ENCODE data around the gene CDK11A.
"Not testable (repeated sequence)": the region's sequence is repeated elsewhere in the genome, so short reads cannot be mapped to it uniquely, and the experiment has no call there.

Gene CDK11A

DNA sequence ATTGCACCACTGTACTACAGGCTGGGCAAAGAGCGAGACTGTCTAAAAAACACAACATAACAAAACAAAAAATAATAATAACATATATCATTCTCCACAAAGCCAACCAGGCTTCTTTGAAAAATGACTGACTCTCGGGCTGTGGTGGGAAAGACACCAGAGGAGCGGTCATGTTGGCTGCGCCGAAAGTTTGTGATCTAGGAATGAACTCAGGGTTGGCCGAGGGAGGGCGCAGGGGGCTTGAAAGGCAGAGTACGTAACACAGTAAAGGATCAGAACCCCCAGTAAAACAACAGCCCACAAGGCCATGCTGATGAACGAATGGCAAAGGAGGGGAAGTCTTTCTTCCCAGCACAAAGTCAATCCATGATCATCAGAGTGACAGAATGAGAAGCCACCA lies 36.3 kb downstream of the CDK11A start:
- Histone ChIP-seq H3K9me3 (ENCODE audit: control insufficient read depth, insufficient read depth, low read length) (no peaks in the 10 kb centered on the region), H3K4me3 (ENCODE audit: low read depth, low read length) (no peak overlapping the region), H3K36me3 (ENCODE audit: control insufficient read depth, insufficient read depth, low read length) (no peaks in the 10 kb centered on the region), H3K9ac (ENCODE audit: low read depth, low read length) (no peak overlapping the region), H3K27me3 (ENCODE audit: control insufficient read depth, insufficient read depth, low read length) (no peaks in the 10 kb centered on the region), H3K4me1 (ENCODE audit: control insufficient read depth, insufficient read depth, low read length) (peaks cover 8% of the 10 kb centered on the region)

- Histone ChIP-seq H3K4me3 (ENCODE audit: low read depth, low read length) (no peak overlapping the region), H3K9me3 (ENCODE audit: control insufficient read depth, insufficient read depth, low read length) (no peaks in the 10 kb centered on the region), H3K4me1 (ENCODE audit: control insufficient read depth, insufficient read depth, low read length) (peaks cover 10% of the 10 kb centered on the region), H3K27me3 (ENCODE audit: control insufficient read depth, insufficient read depth, low read length) (no peaks in the 10 kb centered on the region), H3K9ac (ENCODE audit: low read depth, low read length) (no peak overlapping the region), H3K36me3 (ENCODE audit: control insufficient read depth, insufficient read depth, low read length) (peaks cover 3% of the 10 kb centered on the region)
Measured at GRCh38 chr1:1684031-1684681, 40.0 kb downstream of the CDK11A start.

GRCh38 chr1:1683104-1683905 lies 40.9 kb downstream of the CDK11A start:
- Histone ChIP-seq H3K27me3 (ENCODE audit: control insufficient read depth, insufficient read depth, low read length) (no peaks in the 10 kb centered on the region), H3K9me3 (ENCODE audit: control insufficient read depth, insufficient read depth, low read length) (no peaks in the 10 kb centered on the region), H3K4me3 (ENCODE audit: low read depth, low read length) (peak overlapping the region; percentile 45), H3K4me1 (ENCODE audit: control insufficient read depth, insufficient read depth, low read length) (peaks cover 17% of the 10 kb centered on the region), H3K36me3 (ENCODE audit: control insufficient read depth, insufficient read depth, low read length) (peaks cover 3% of the 10 kb centered on the region), H3K9ac (ENCODE audit: low read depth, low read length) (peak overlapping the region; percentile 60)

GRCh38 chr1:1680912-1681273 lies 43.3 kb downstream of the CDK11A start:
- Histone ChIP-seq H3K4me1 (ENCODE audit: control insufficient read depth, insufficient read depth, low read length) (peaks cover 17% of the 10 kb centered on the region), H3K4me3 (ENCODE audit: low read depth, low read length) (no peak overlapping the region), H3K27me3 (ENCODE audit: control insufficient read depth, insufficient read depth, low read length) (no peaks in the 10 kb centered on the region), H3K36me3 (ENCODE audit: control insufficient read depth, insufficient read depth, low read length) (peaks cover 3% of the 10 kb centered on the region), H3K9me3 (ENCODE audit: control insufficient read depth, insufficient read depth, low read length) (no peaks in the 10 kb centered on the region), H3K9ac (ENCODE audit: low read depth, low read length) (no peak overlapping the region)

GRCh38 chr1:1680031-1680911 lies 43.9 kb downstream of the CDK11A start:
- H3K36me3 ChIP-seq (ENCODE audit: control insufficient read depth, insufficient read depth, low read length), result peaks cover 3% of the 10 kb centered on the region
- no peak overlapping the region for H3K9ac ChIP-seq (ENCODE audit: low read depth, low read length)
- no peaks in the 10 kb centered on the region for H3K9me3 ChIP-seq (ENCODE audit: control insufficient read depth, insufficient read depth, low read length)

GRCh38 chr1:1678581-1679380 lies 45.4 kb downstream of the CDK11A start:
- Histone ChIP-seq H3K27me3 (ENCODE audit: control insufficient read depth, insufficient read depth, low read length) (no peaks in the 10 kb centered on the region), H3K4me3 (ENCODE audit: low read depth, low read length) (peak overlapping the region; percentile 8), H3K9me3 (ENCODE audit: control insufficient read depth, insufficient read depth, low read length) (no peaks in the 10 kb centered on the region), H3K36me3 (ENCODE audit: control insufficient read depth, insufficient read depth, low read length) (peaks cover 3% of the 10 kb centered on the region), H3K4me1 (ENCODE audit: control insufficient read depth, insufficient read depth, low read length) (peaks cover 13% of the 10 kb centered on the region), H3K9ac (ENCODE audit: low read depth, low read length) (peak overlapping the region; percentile 70)

More at GRCh38 chr1:1680031-1680911, 43.9 kb downstream of the CDK11A start:
- Histone ChIP-seq H3K27me3 (ENCODE audit: control insufficient read depth, insufficient read depth, low read length) (no peaks in the 10 kb centered on the region), H3K4me1 (ENCODE audit: control insufficient read depth, insufficient read depth, low read length) (peaks cover 17% of the 10 kb centered on the region), H3K4me3 (ENCODE audit: low read depth, low read length) (no peak overlapping the region)

GRCh38 chr1:1677718-1678580 lies 46.2 kb downstream of the CDK11A start:
- Histone ChIP-seq H3K9ac (ENCODE audit: low read depth, low read length) (no peak overlapping the region), H3K27me3 (ENCODE audit: control insufficient read depth, insufficient read depth, low read length) (no peaks in the 10 kb centered on the region), H3K4me1 (ENCODE audit: control insufficient read depth, insufficient read depth, low read length) (peaks cover 9% of the 10 kb centered on the region), H3K4me3 (ENCODE audit: low read depth, low read length) (peak overlapping the region; percentile 8), H3K36me3 (ENCODE audit: control insufficient read depth, insufficient read depth, low read length) (peaks cover 3% of the 10 kb centered on the region), H3K9me3 (ENCODE audit: control insufficient read depth, insufficient read depth, low read length) (no peaks in the 10 kb centered on the region)

DNA sequence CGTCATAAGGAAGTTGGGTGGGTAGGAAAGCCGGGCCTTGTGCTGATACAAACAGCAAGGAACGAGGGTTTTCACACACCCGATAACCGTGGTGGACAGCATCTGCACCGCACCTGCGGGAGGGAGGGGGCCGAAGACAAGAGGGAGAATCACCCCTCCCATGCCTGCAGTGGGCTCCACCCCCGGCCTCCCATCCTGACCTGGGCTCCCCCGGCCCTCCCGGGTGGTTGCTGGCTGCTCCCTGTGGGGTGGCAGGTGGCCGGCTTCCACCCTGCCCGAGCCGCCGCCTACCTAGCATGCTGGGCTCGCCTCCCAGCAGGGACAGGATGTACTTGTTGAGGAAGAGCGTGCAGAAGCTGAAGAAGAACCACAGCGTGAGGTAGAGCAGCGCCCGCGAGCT lies 48.1 kb downstream of the CDK11A start:
- H3K9me3 ChIP-seq (ENCODE audit: control insufficient read depth, insufficient read depth, low read length); H3K9ac ChIP-seq (ENCODE audit: low read depth, low read length); H3K4me1 ChIP-seq (ENCODE audit: control insufficient read depth, insufficient read depth, low read length); H3K36me3 ChIP-seq (ENCODE audit: control insufficient read depth, insufficient read depth, low read length); H3K27me3 ChIP-seq (ENCODE audit: control insufficient read depth, insufficient read depth, low read length); H3K4me3 ChIP-seq (ENCODE audit: low read depth, low read length): not testable (repeated sequence)

- H3K36me3 ChIP-seq (ENCODE audit: control insufficient read depth, insufficient read depth, low read length), result peaks cover 13% of the 10 kb centered on the region
- not testable (repeated sequence) for H3K4me3 ChIP-seq (ENCODE audit: low read depth, low read length); H3K4me1 ChIP-seq (ENCODE audit: control insufficient read depth, insufficient read depth, low read length); H3K9ac ChIP-seq (ENCODE audit: low read depth, low read length); H3K9me3 ChIP-seq (ENCODE audit: control insufficient read depth, insufficient read depth, low read length); H3K27me3 ChIP-seq (ENCODE audit: control insufficient read depth, insufficient read depth, low read length)
Measured at GRCh38 chr1:1675218-1675617, 48.9 kb downstream of the CDK11A start.

DNA sequence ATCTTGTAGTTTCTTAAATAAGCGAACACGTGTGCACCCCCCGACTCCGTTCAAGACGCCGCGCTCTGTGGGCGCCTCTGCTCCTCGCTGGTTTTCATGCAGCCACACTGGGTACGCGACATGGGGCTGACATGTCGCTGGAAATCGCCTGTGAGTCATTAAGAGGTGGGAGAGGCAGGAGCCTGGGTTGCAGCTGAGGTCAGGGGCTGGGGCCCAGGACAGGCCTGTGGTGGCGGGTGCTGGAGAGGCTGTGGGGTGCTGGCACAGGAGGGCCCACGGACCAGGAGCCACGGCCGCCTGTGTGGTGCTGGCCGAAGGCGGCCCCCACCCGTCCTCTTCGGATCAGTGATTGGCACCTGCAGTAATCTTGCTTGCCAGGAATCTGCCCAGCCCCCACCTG lies 49.4 kb downstream of the CDK11A start:
- peaks cover 13% of the 10 kb centered on the region for H3K36me3 ChIP-seq (ENCODE audit: control insufficient read depth, insufficient read depth, low read length)
- H3K4me3 ChIP-seq (ENCODE audit: low read depth, low read length); H3K4me1 ChIP-seq (ENCODE audit: control insufficient read depth, insufficient read depth, low read length); H3K27me3 ChIP-seq (ENCODE audit: control insufficient read depth, insufficient read depth, low read length); H3K9ac ChIP-seq (ENCODE audit: low read depth, low read length); H3K9me3 ChIP-seq (ENCODE audit: control insufficient read depth, insufficient read depth, low read length): not testable (repeated sequence)

Measured in iPS-15b (cell line).